CD4-positive, alpha-beta memory T cell (primary cell): Measurements from ENCODE around the gene SBNO2. TPM values are rescaled to one million over a fixed set of nuclear protein-coding genes. Genes with fewer than 3 reads are reported as not detected.

ENCODE experiments used
- CTCF ChIA-PET: fragments of 350-600 bp; sonication (Branson Sonifier 250); formaldehyde crosslinking; loops from one replicate; lab custom pipeline; 2021; ENCODE audit warnings: inconsistent platforms; ENCODE audit not compliant: partially characterized antibody; lab: Charles Lee
- POLR2A ChIA-PET: fragments of 350-600 bp; sonication (Branson Sonifier 250); formaldehyde crosslinking; loops from one replicate; lab custom pipeline; 2021; ENCODE audit not compliant: partially characterized antibody; lab: Charles Lee
- DNase-seq, 5 donors: peaks; one replicate each; pipeline versions ENCODE4 v3.0.0 to v3.0.0-alpha.2; 2020 to 2022; ENCODE audit warnings: mixed read lengths in 1 of 5
- H3K27ac ChIP-seq: one replicate; pipeline ENCODE4 v1.7.0; 2013; ENCODE audit warnings: low read depth, low read length
- H3K27me3 ChIP-seq: 2 replicates; pipeline ENCODE4 v1.7.0; 2013; ENCODE audit warnings: mild to moderate bottlenecking, low read length, moderate library complexity; ENCODE audit not compliant: insufficient read depth
- H3K36me3 ChIP-seq: 2 replicates; pipeline ENCODE4 v1.7.0; 2013; ENCODE audit warnings: mild to moderate bottlenecking, low read length, moderate library complexity; ENCODE audit not compliant: insufficient read depth
- H3K4me1 ChIP-seq: 2 replicates; pipeline ENCODE4 v1.7.0; 2013; ENCODE audit warnings: mild to moderate bottlenecking, low read length, moderate library complexity; ENCODE audit not compliant: insufficient read depth
- H3K4me3 ChIP-seq, 2 donors: one replicate each; pipeline ENCODE4 v1.7.0; 2013; ENCODE audit warnings: low read length in 2 of 2, mild to moderate bottlenecking in 1 of 2
- H3K9me3 ChIP-seq, 2 donors: one replicate each; pipeline ENCODE4 v1.7.0; 2013; ENCODE audit warnings: low read length in 2 of 2, control low read depth in 1 of 2; ENCODE audit not compliant: control insufficient read depth in 1 of 2
- H3K27ac Mint-ChIP-seq, 7 donors: one replicate each; pipeline ENCODE4 v1.8.0; 2020 to 2021; ENCODE audit warnings: mixed read lengths in 7 of 7, mild to moderate bottlenecking in 6 of 7, inconsistent platforms in 3 of 7, moderate library complexity in 3 of 7
- H3K27me3 Mint-ChIP-seq, 2 donors: one replicate each; pipeline ENCODE4 v1.8.0; 2020 to 2021; ENCODE audit warnings: mixed read lengths in 2 of 2
- H3K36me3 Mint-ChIP-seq, 2 donors: one replicate each; pipeline ENCODE4 v1.8.0; 2020 to 2021; ENCODE audit warnings: mixed read lengths in 2 of 2, inconsistent platforms in 1 of 2, mild to moderate bottlenecking in 1 of 2
- H3K4me1 Mint-ChIP-seq, 4 donors: one replicate each; pipeline ENCODE4 v1.8.0; 2020 to 2021; ENCODE audit warnings: mixed read lengths in 4 of 4, mild to moderate bottlenecking in 1 of 4
- H3K4me3 Mint-ChIP-seq, 8 donors: one replicate each; pipeline ENCODE4 v1.8.0; 2020 to 2021; ENCODE audit warnings: mixed read lengths in 8 of 8, mild to moderate bottlenecking in 7 of 8, moderate library complexity in 6 of 8, inconsistent platforms in 3 of 8
- H3K9me3 Mint-ChIP-seq, 8 donors: one replicate each; pipeline ENCODE4 v1.8.0; 2020 to 2021; ENCODE audit warnings: mixed read lengths in 8 of 8, mild to moderate bottlenecking in 5 of 8, inconsistent platforms in 3 of 8, moderate library complexity in 1 of 8
- intact Hi-C: fragments of 100-400 bp; cut with micrococcal nuclease; formaldehyde crosslinking; loops from one replicate; pipeline ENCODE4 v1.15.1; 2023
- polyA plus RNA-seq, 2 donors: library from polyadenylated mRNA; unstranded; fragments of 300-500 nt; fragmentation: Illumina TruSeq; gene quantifications; one replicate each; pipeline ENCODE4 v1.2.3, GENCODE V29; 2021
- total RNA-seq, 2 experiments: library from RNA; stranded (reverse); gene quantifications; one replicate each; pipeline ENCODE4 v1.2.3, GENCODE V29; 2021

SBNO2 gene
- total and polyA plus RNA-seq, 4 experiments from 2014 or later: 0.37 to 98.6 (median 48.1) TPM

- intact Hi-C loops: loop anchor here (1.0 to 2.0 kb wide), 4 partner anchors 26 to 46 kb away; partner anchors contain the start of genes GPX4, POLR2E, RNU6-2 and TMEM259
- Histone ChIP-seq H3K9me3 (no peaks in the 10 kb centered on the region), H3K4me1 (peaks cover 59% of the 10 kb centered on the region), H3K27ac (peak within 1 kb of the TSS; percentile 98), H3K27me3 (no peaks in the 10 kb centered on the region), H3K4me3 (peak within 1 kb of the TSS; percentile 85 to 92), H3K36me3 (peaks cover 8% of the 10 kb centered on the region)
- Mint-ChIP-seq H3K9me3 (peaks cover 0 to 5% (median 0%) of the 10 kb centered on the region in 8 donors), H3K4me1 (peaks cover 24 to 64% (median 42%) of the 10 kb centered on the region in 4 donors), H3K4me3 (peak within 1 kb of the TSS; percentile 88 to 97 (median 94)), H3K27ac (peak within 1 kb of the TSS; percentile 95 to 97 (median 96)), H3K27me3 (no peaks in the 10 kb centered on the region), H3K36me3 (peaks cover 16 to 17% of the 10 kb centered on the region in 2 donors)
- ChIA-PET CTCF (interaction anchor here (0.7 to 5.7 kb wide), 17 partner anchors 9 to 199 kb away, joined by 3 to 219 read pairs (median 4); partner anchors contain the start of genes ABCA7 and CNN2), POLR2A (interaction anchor here (0.8 to 57.1 kb wide), 20 partner anchors 4 to 406 kb away, joined by 3 to 3893 read pairs (median 7); partner anchors contain the start of genes ABCA7, ARHGAP45, CIRBP and CNN2)
- DNase-seq: peak; percentile 85 to 89 (median 87)
These were observed 107.2 kb downstream of the SBNO2 start, which contains the start of gene ARHGAP45 for GRCh38 chr19:1066748-1067340. Gene ARHGAP45, plus strand, starts transcription at chr19:1067167. Its CDS starts 239 bp downstream, at chr19:1067406.

GRCh38 chr19:1066251-1066747 lies 107.8 kb downstream of the SBNO2 start:
- peaks cover 54% of the 10 kb centered on the region for H3K4me1 ChIP-seq
- no peak for DNase-seq
- Mint-ChIP-seq H3K9me3 (peaks cover 0 to 5% (median 0%) of the 10 kb centered on the region in 8 donors), H3K36me3 (peaks cover 13% of the 10 kb centered on the region in 2 donors), H3K4me1 (peaks cover 21 to 59% (median 38%) of the 10 kb centered on the region in 4 donors), H3K4me3 (peak overlapping the region in 7 of 8 donors; percentile 71 to 96 (median 83)), H3K27me3 (no peaks in the 10 kb centered on the region), H3K27ac (peak overlapping the region; percentile 17 to 96 (median 85))
- no peaks in the 10 kb centered on the region for H3K9me3 ChIP-seq
- peaks cover 5% of the 10 kb centered on the region for H3K36me3 ChIP-seq
- intact Hi-C loops: loop anchor here (2.0 kb wide), 2 partner anchors 29 to 45 kb away; partner anchors contain the start of genes POLR2E, RNU6-2 and TMEM259
- no peaks in the 10 kb centered on the region for H3K27me3 ChIP-seq
- CTCF ChIA-PET: interaction anchor here (1.0 to 5.7 kb wide), 13 partner anchors 8 to 127 kb away, joined by 3 to 219 read pairs (median 6); partner anchors contain the start of gene CNN2
- peak overlapping the region in 1 of 2 donors; percentile 85 for H3K4me3 ChIP-seq
- peak overlapping the region; percentile 98 for H3K27ac ChIP-seq
- POLR2A ChIA-PET: interaction anchor here (0.8 to 57.1 kb wide), 16 partner anchors 3 to 209 kb away, joined by 3 to 3893 read pairs (median 10); partner anchors contain the start of genes ABCA7, ARHGAP45, CIRBP and CNN2

- intact Hi-C loops: loop anchor here (1.0 to 2.0 kb wide), 4 partner anchors 23 to 45 kb away; partner anchors contain the start of genes POLR2E, RNU6-2 and TMEM259
- Histone ChIP-seq H3K27ac (peak overlapping the region; percentile 98), H3K36me3 (peaks cover 2% of the 10 kb centered on the region), H3K9me3 (no peaks in the 10 kb centered on the region), H3K27me3 (no peaks in the 10 kb centered on the region), H3K4me3 (no peak overlapping the region), H3K4me1 (peaks cover 50% of the 10 kb centered on the region)
- H3K9me3 Mint-ChIP-seq: peaks cover 0 to 5% (median 0%) of the 10 kb centered on the region in 8 donors
- CTCF ChIA-PET: interaction anchor here (1.2 to 5.7 kb wide), 14 partner anchors 8 to 44 kb away, joined by 3 to 219 read pairs (median 4); partner anchors contain the start of genes CNN2 and RNU6-2
- POLR2A ChIA-PET: interaction anchor here (1.2 to 57.1 kb wide), 6 partner anchors 2 to 203 kb away, joined by 7 to 3893 read pairs (median 532); partner anchors contain the start of genes ABCA7, ARHGAP45, CIRBP and CNN2
- peak overlapping the region; percentile 37 to 95 (median 84) for H3K27ac Mint-ChIP-seq
- H3K4me1 Mint-ChIP-seq: peaks cover 21 to 59% (median 38%) of the 10 kb centered on the region in 4 donors
- peaks cover 13% of the 10 kb centered on the region in 2 donors for H3K36me3 Mint-ChIP-seq
- H3K27me3 Mint-ChIP-seq: no peaks in the 10 kb centered on the region
- DNase-seq: no peak
- H3K4me3 Mint-ChIP-seq: peak overlapping the region in 6 of 8 donors; percentile 51 to 96 (median 70)
These were observed 108.4 kb downstream of the SBNO2 start for GRCh38 chr19:1065606-1066109.

GRCh38 chr19:1064661-1065605 lies 109.1 kb downstream of the SBNO2 start:
- no peaks in the 10 kb centered on the region for H3K9me3 ChIP-seq
- intact Hi-C loops: loop anchor here (1.0 kb wide), 2 partner anchors 23 to 37 kb away; no protein-coding TSS in a partner anchor
- H3K27me3 ChIP-seq: no peaks in the 10 kb centered on the region
- POLR2A ChIA-PET: interaction anchor here (0.6 to 57.1 kb wide), 10 partner anchors 2 to 204 kb away, joined by 3 to 3893 read pairs (median 10); partner anchors contain the start of genes ABCA7, ARHGAP45, CIRBP and CNN2
- Mint-ChIP-seq H3K27ac (peak overlapping the region; percentile 53 to 95 (median 86)), H3K4me1 (peaks cover 21 to 56% (median 36%) of the 10 kb centered on the region in 4 donors), H3K9me3 (peaks cover 0 to 5% (median 0%) of the 10 kb centered on the region in 8 donors), H3K4me3 (peak overlapping the region; percentile 57 to 78 (median 69)), H3K36me3 (peaks cover 11% of the 10 kb centered on the region in 2 donors), H3K27me3 (no peaks in the 10 kb centered on the region)
- peak; percentile 64 to 73 (median 71) for DNase-seq
- no peaks in the 10 kb centered on the region for H3K36me3 ChIP-seq
- H3K27ac ChIP-seq: no peak overlapping the region
- CTCF ChIA-PET: interaction anchor here (0.6 to 5.7 kb wide), 21 partner anchors 11 to 142 kb away, joined by 3 to 219 read pairs (median 4); partner anchors contain the start of genes CNN2, POLR2E and RNU6-2
- H3K4me3 ChIP-seq: no peak overlapping the region
- H3K4me1 ChIP-seq: peaks cover 43% of the 10 kb centered on the region

- CTCF ChIA-PET: interaction anchor here (0.6 to 5.7 kb wide), 19 partner anchors 10 to 143 kb away, joined by 3 to 219 read pairs (median 4); partner anchors contain the start of genes CNN2, POLR2E and RNU6-2
- Histone ChIP-seq H3K27ac (no peak overlapping the region), H3K4me1 (peaks cover 35% of the 10 kb centered on the region), H3K9me3 (no peaks in the 10 kb centered on the region), H3K4me3 (no peak overlapping the region), H3K27me3 (no peaks in the 10 kb centered on the region), H3K36me3 (no peaks in the 10 kb centered on the region)
- intact Hi-C loops: no loop called here
- POLR2A ChIA-PET: interaction anchor here (0.6 to 57.1 kb wide), 9 partner anchors 1 to 205 kb away, joined by 3 to 3893 read pairs (median 12); partner anchors contain the start of genes ABCA7, ARHGAP45, CIRBP and CNN2
- peaks cover 0 to 4% (median 0%) of the 10 kb centered on the region in 8 donors for H3K9me3 Mint-ChIP-seq
- no peak for DNase-seq
- peak overlapping the region in 2 of 8 donors; percentile 17 to 49 for H3K4me3 Mint-ChIP-seq
- H3K27ac Mint-ChIP-seq: peak overlapping the region in 5 of 7 donors; percentile 23 to 95 (median 71)
- H3K27me3 Mint-ChIP-seq: no peaks in the 10 kb centered on the region
- peaks cover 18 to 47% (median 30%) of the 10 kb centered on the region in 4 donors for H3K4me1 Mint-ChIP-seq
- H3K36me3 Mint-ChIP-seq: peaks cover 6 to 7% of the 10 kb centered on the region in 2 donors
These were observed 110.0 kb downstream of the SBNO2 start for GRCh38 chr19:1063909-1064660.
